Measurements from ENCODE around the gene BLOC1S3.

Gene BLOC1S3

GRCh38 chr19:45146251-45146650 lies 32.3 kb upstream of the BLOC1S3 start:
- no peak for DNase-seq (ENCODE audit: low read depth in 3 of 3, low spot score in 1 of 3)

- DNase-seq (ENCODE audit: low read depth in 3 of 3, low spot score in 1 of 3): no peak
Observed at GRCh38 chr19:45146741-45147205, 31.8 kb upstream of the BLOC1S3 start.

GRCh38 chr19:45147835-45148676 lies 30.5 kb upstream of the BLOC1S3 start:
- no peak for DNase-seq (ENCODE audit: low read depth in 3 of 3, low spot score in 1 of 3)

- DNase-seq (ENCODE audit: low read depth in 3 of 3, low spot score in 1 of 3): no peak
Observed at GRCh38 chr19:45149129-45149528, 29.5 kb upstream of the BLOC1S3 start.

- no peak for DNase-seq (ENCODE audit: low read depth in 3 of 3, low spot score in 1 of 3)
Observed at GRCh38 chr19:45150180-45150579, 28.4 kb upstream of the BLOC1S3 start.

GRCh38 chr19:45150751-45151281 lies 27.8 kb upstream of the BLOC1S3 start:
- DNase-seq (ENCODE audit: low read depth in 3 of 3, low spot score in 1 of 3): no peak

- no peak for DNase-seq (ENCODE audit: low read depth in 3 of 3, low spot score in 1 of 3)
Observed at GRCh38 chr19:45151320-45151719, 27.3 kb upstream of the BLOC1S3 start.

- no peak for DNase-seq (ENCODE audit: low read depth in 3 of 3, low spot score in 1 of 3)
Observed at GRCh38 chr19:45151821-45152503, 26.6 kb upstream of the BLOC1S3 start.

GRCh38 chr19:45152504-45153338 lies 25.9 kb upstream of the BLOC1S3 start:
- DNase-seq (ENCODE audit: low read depth in 3 of 3, low spot score in 1 of 3): peak in 1 of 3 donors; percentile 22

- DNase-seq (ENCODE audit: low read depth in 3 of 3, low spot score in 1 of 3): no peak
Observed at GRCh38 chr19:45153339-45154063, 25.1 kb upstream of the BLOC1S3 start.

GRCh38 chr19:45154064-45154827 lies 24.3 kb upstream of the BLOC1S3 start:
- DNase-seq (ENCODE audit: low read depth in 3 of 3, low spot score in 1 of 3): no peak

GRCh38 chr19:45156011-45156630 lies 22.5 kb upstream of the BLOC1S3 start:
- no peak for DNase-seq (ENCODE audit: low read depth in 3 of 3, low spot score in 1 of 3)

- no peak for DNase-seq (ENCODE audit: low read depth in 3 of 3, low spot score in 1 of 3)
Observed at GRCh38 chr19:45156751-45157150, 21.8 kb upstream of the BLOC1S3 start.

- DNase-seq (ENCODE audit: low read depth in 3 of 3, low spot score in 1 of 3): no peak
Observed at GRCh38 chr19:45158503-45159209, 19.9 kb upstream of the BLOC1S3 start.

- no peak for DNase-seq (ENCODE audit: low read depth in 3 of 3, low spot score in 1 of 3)
Observed at GRCh38 chr19:45159210-45159970, 19.2 kb upstream of the BLOC1S3 start.

GRCh38 chr19:45159971-45160324 lies 18.6 kb upstream of the BLOC1S3 start:
- DNase-seq (ENCODE audit: low read depth in 3 of 3, low spot score in 1 of 3): no peak

GRCh38 chr19:45160870-45161737 lies 17.5 kb upstream of the BLOC1S3 start, which contains the start of gene NKPD1:
Gene NKPD1 (minus strand): TSS chr19:45160982. CDS start chr19:45160150, 832 bp downstream.
- no peak for DNase-seq (ENCODE audit: low read depth in 3 of 3, low spot score in 1 of 3)
